SU-DHL-6 (cell line): ENCODE measurements around the gene IRF7.

Experiments
- CTCF ChIP-seq: fragments of 200-600 bp; sonication (generic); IDR thresholded peaks from one replicate; pipeline ENCODE4 v1.5.1; 2017; ENCODE audit warnings: antibody characterized with exemption, mild to moderate bottlenecking, low read length, moderate library complexity; ENCODE audit not compliant: insufficient read depth, poor library complexity, severe bottlenecking
- EZH2phosphoT487 ChIP-seq: fragments of 200-600 bp; sonication (generic), shearing (Covaris generic); conservative IDR thresholded peaks from 2 replicates; pipeline ENCODE4 v1.6.1; 2018; ENCODE audit warnings: mild to moderate bottlenecking, antibody characterized with exemption, low read length, moderate library complexity, mixed read lengths

- TF ChIP-seq CTCF (no peak), EZH2phosphoT487 (no peak)
Observed at GRCh38 chr11:597166-597725, 18.5 kb downstream of the IRF7 start.
